Ovary (tissue), 9 donors: ENCODE results near the gene TMEM156. TPM values are rescaled to one million over a fixed set of nuclear protein-coding genes. Genes with fewer than 3 reads are reported as not detected.

ENCODE experiments used
- DNase-seq, 5 donors: peaks; one replicate each; pipeline ENCODE4 v3.0.0-alpha.2; 2019 to 2020
- H3K27ac ChIP-seq, 2 donors: fragments of 200-600 bp; one replicate each; pipeline versions ENCODE4 v1.5.1 to v1.8.0; 2019 to 2022
- H3K27me3 ChIP-seq: fragments of 200-600 bp; one replicate; pipeline ENCODE4 v1.8.0; 2022
- H3K36me3 ChIP-seq: fragments of 200-600 bp; sonication (generic); one replicate; pipeline ENCODE4 v1.5.1; 2019
- H3K4me1 ChIP-seq: one replicate; pipeline ENCODE4 v1.8.1; 2013; ENCODE audit warnings: mild to moderate bottlenecking, moderate library complexity; ENCODE audit not compliant: insufficient read depth
- H3K4me3 ChIP-seq: fragments of 200-600 bp; sonication (generic); one replicate; pipeline ENCODE4 v1.5.1; 2017
- H3K9me3 ChIP-seq, 2 donors: fragments of 200-600 bp in 1 of 2; sonication (generic) in 1 of 2; one replicate each; pipeline versions ENCODE4 v1.5.1 to v1.8.1; 2013 to 2019; ENCODE audit warnings: mild to moderate bottlenecking in 1 of 2, moderate library complexity in 1 of 2
- CTCF ChIP-seq, 3 donors: fragments of 450-650 bp in 2 of 3; fragments of 200-600 bp in 1 of 3; IDR thresholded peaks; one replicate each; pipeline versions ENCODE4 v1.5.1 to v1.8.0; 2016 to 2022; ENCODE audit warnings: antibody characterized with exemption in 3 of 3, mild to moderate bottlenecking in 1 of 3
- EP300 ChIP-seq: sonication (generic); formaldehyde crosslinking; IDR thresholded peaks from one replicate; pipeline ENCODE4 v1.6.1; 2017; ENCODE audit warnings: antibody characterized with exemption
- POLR2A ChIP-seq: fragments of 450-650 bp; IDR thresholded peaks from one replicate; pipeline ENCODE4 v1.6.1; 2017; ENCODE audit warnings: antibody characterized with exemption, mild to moderate bottlenecking, moderate library complexity
- WGBS, 3 donors: extraction: QIAGEN DNeasy Blood & Tissue Kit in 1 of 3; methylation state at CpG; one replicate each; pipeline versions ENCODE4 v1.1.5 to v1.1.7; 2013 to 2017; 5-methylcytosine and 5-hydroxymethylcytosine counted together
- intact Hi-C, 4 donors: fragments of 100-400 bp; cut with DNase I; formaldehyde crosslinking; loops; one replicate each; pipeline versions ENCODE4 v1.11.0 to v1.15.1; 2022 to 2023
- polyA plus RNA-seq, 2 donors: library from polyadenylated mRNA; stranded (reverse); fragments of 200-250 nt in 1 of 2; fragments of 350-450 nt in 1 of 2; fragmentation: Illumina TruSeq in 1 of 2; extraction: RNeasy Lipid Tissue Mini Kit (QIAGEN cat#74804) in 1 of 2; gene quantifications; one replicate each; pipeline ENCODE4 v1.2.3, GENCODE V29; 2013 to 2014
- total RNA-seq, 7 donors: library from RNA; depleted of rRNA in 2 of 7; stranded (reverse); fragments of >200 nt in 2 of 7; fragmentation: NEBNext Ultra II Directional in 3 of 7; extraction: Animal tissue kit (Norgen Biotek cat#: 25700) in 3 of 7; gene quantifications; one replicate each; pipeline versions ENCODE4 v1.1.0 to v1.2.4, GENCODE V29; 2016 to 2023
- donor health status: DM: no; HTN: no; CAD: no; lungs with moderate emphysema.
- donor health status: DM: no; HTN: no; CAD: no.
- donor health status: Bipolar disorder and iron deficiency.
- donor health status: DM: yes; HTN: yes; CAD: no.
- donor health status: DM: no; HTN: no; CAD: no.
- donor health status: DM: yes; HTN: yes; CAD: no.

TMEM156 gene
- total and polyA plus RNA-seq, 9 donors: 0.04 to 1.5 (median 0.35) TPM; not detected in 3

- Histone ChIP-seq H3K4me1 (peaks cover 5% of the 10 kb centered on the region), H3K9me3 (no peaks in the 10 kb centered on the region), H3K4me3 (peak overlapping the region; percentile 73), H3K36me3 (no peaks in the 10 kb centered on the region), H3K27ac (no peak overlapping the region), H3K27me3 (no peaks in the 10 kb centered on the region)
- intact Hi-C loops: loop anchor here in 2 of 4 donors (10.0 kb wide), 2 partner anchors 139 to 141 kb away; partner anchors contain the start of gene WDR19 (in 1 of the 2)
- no peak for DNase-seq
- TF ChIP-seq CTCF (IDR thresholded peaks at IDR 0.05) (no peak), EP300 (no peak), POLR2A (no peak)
- WGBS, 3 donors: 80 to 90% (median 82%) methylated on average over 8 of the region's 8 CpGs
Measured at GRCh38 chr4:39046249-39046648, 14.0 kb upstream of the TMEM156 start.

- intact Hi-C loops: loop anchor here in 2 of 4 donors (10.0 kb wide), 2 partner anchors 139 to 141 kb away; partner anchors contain the start of gene WDR19 (in 1 of the 2)
- TF ChIP-seq EP300 (no peak), POLR2A (no peak), CTCF (IDR thresholded peaks at IDR 0.05) (no peak)
- Histone ChIP-seq H3K27me3 (no peaks in the 10 kb centered on the region), H3K27ac (peak overlapping the region in 1 of 2 donors; percentile 93), H3K36me3 (no peaks in the 10 kb centered on the region), H3K4me1 (peaks cover 5% of the 10 kb centered on the region), H3K4me3 (peak overlapping the region; percentile 73), H3K9me3 (no peaks in the 10 kb centered on the region)
- WGBS, 3 donors: 18 to 43% (median 40%) methylated on average over 3 of the region's 3 CpGs
- DNase-seq: no peak
Measured at GRCh38 chr4:39045827-39046221, 13.6 kb upstream of the TMEM156 start.

GRCh38 chr4:39044956-39045826 lies 13.0 kb upstream of the TMEM156 start:
- TF ChIP-seq EP300: no peak
- H3K9me3 ChIP-seq: no peaks in the 10 kb centered on the region
- H3K27me3 ChIP-seq: no peaks in the 10 kb centered on the region
- peak overlapping the region; percentile 73 for H3K4me3 ChIP-seq
- H3K4me1 ChIP-seq: peaks cover 5% of the 10 kb centered on the region
- intact Hi-C loops: loop anchor here in 2 of 4 donors (10.0 kb wide), 2 partner anchors 140 kb away; partner anchors contain the start of gene WDR19 (in 1 of the 2)
- 0 to 1% (median 1%) methylated on average over 36 to 82 of the region's 82 CpGs for WGBS, 3 donors
- peak in 3 of 5 donors; percentile 37 to 44 (median 43) for DNase-seq
- no peaks in the 10 kb centered on the region for H3K36me3 ChIP-seq
- peak overlapping the region; percentile 71 to 93 for H3K27ac ChIP-seq

- Histone ChIP-seq H3K27ac (peak overlapping the region; percentile 71 to 93), H3K4me1 (peaks cover 5% of the 10 kb centered on the region), H3K27me3 (no peaks in the 10 kb centered on the region), H3K36me3 (no peaks in the 10 kb centered on the region), H3K9me3 (no peaks in the 10 kb centered on the region), H3K4me3 (peak overlapping the region; percentile 73)
- DNase-seq: peak; percentile 91 to 95 (median 93)
- TF ChIP-seq POLR2A: no peak
- TF ChIP-seq CTCF (IDR thresholded peaks at IDR 0.05): no peak
- no peak for TF ChIP-seq EP300
- intact Hi-C loops: loop anchor here in 2 of 4 donors (10.0 kb wide), 2 partner anchors 140 kb away; partner anchors contain the start of gene WDR19 (in 1 of the 2)
- WGBS, 3 donors: 0 to 2% (median 1%) methylated on average over 18 to 53 of the region's 54 CpGs
Measured at GRCh38 chr4:39044364-39044955, 12.3 kb upstream of the TMEM156 start.
